Heart right ventricle (tissue), 16 donors: Measurements from ENCODE around the gene RIPK4. TPM values are rescaled to one million over a fixed set of nuclear protein-coding genes. Genes with fewer than 3 reads are reported as not detected.

Source experiments
- ATAC-seq, 8 donors: fragments of 200-7000 bp; cut with Tn5 transposase; one replicate each; pipeline ENCODE4 v1.9.1; 2020; ENCODE audit warnings: mild to moderate bottlenecking in 8 of 8, moderate library complexity in 8 of 8, moderate number of reproducible peaks in 1 of 8
- DNase-seq, 2 donors: peaks; one replicate each; pipeline ENCODE4 v3.0.0-alpha.2; 2020
- H3K27ac ChIP-seq, 10 donors: fragments of 200-600 bp; sonication (generic) in 2 of 10; one replicate each; pipeline versions ENCODE4 v1.5.0 to v1.8.0; 2020 to 2022; ENCODE audit warnings: mild to moderate bottlenecking in 3 of 10
- H3K27me3 ChIP-seq, 7 donors: fragments of 200-600 bp; one replicate each; pipeline ENCODE4 v1.8.0; 2021 to 2022; ENCODE audit warnings: mild to moderate bottlenecking in 2 of 7
- H3K36me3 ChIP-seq, 9 donors: fragments of 200-600 bp; sonication (generic) in 1 of 9; one replicate each; pipeline versions ENCODE4 v1.5.0 to v1.8.0; 2020 to 2022; ENCODE audit warnings: mild to moderate bottlenecking in 2 of 9
- H3K4me1 ChIP-seq, 9 donors: fragments of 200-600 bp; sonication (generic) in 1 of 9; one replicate each; pipeline versions ENCODE4 v1.5.0 to v1.8.0; 2020 to 2022; ENCODE audit warnings: mild to moderate bottlenecking in 4 of 9
- H3K4me3 ChIP-seq, 10 donors: fragments of 200-600 bp; sonication (generic) in 2 of 10; one replicate each; pipeline versions ENCODE4 v1.5.0 to v1.8.0; 2020 to 2022; ENCODE audit warnings: mild to moderate bottlenecking in 7 of 10, moderate library complexity in 2 of 10
- H3K9me3 ChIP-seq, 11 donors: fragments of 200-600 bp in 10 of 11; sonication (generic) in 2 of 11; one replicate each; pipeline versions ENCODE4 v1.5.0 to v1.8.0; 2013 to 2022; ENCODE audit warnings: mild to moderate bottlenecking in 2 of 11, control low read depth in 1 of 11, moderate library complexity in 1 of 11
- WGBS, 2 donors: extraction: QIAGEN DNeasy Blood & Tissue Kit; methylation state at CpG; one replicate each; pipeline ENCODE4 v1.1.7; 2013; ENCODE audit warnings: inconsistent platforms in 1 of 2; 5-methylcytosine and 5-hydroxymethylcytosine counted together
- intact Hi-C, 10 donors: fragments of 100-400 bp; cut with DNase I; formaldehyde crosslinking; loops; one replicate each; pipeline versions ENCODE4 v1.11.1 to v1.14.2; 2022
- polyA plus RNA-seq, 2 donors: library from polyadenylated mRNA; stranded (reverse); fragments of 200-250 nt; gene quantifications; one replicate each; pipeline ENCODE4 v1.2.3, GENCODE V29; 2013
- total RNA-seq, 10 donors: library from RNA; stranded (reverse); fragmentation: NEBNext Ultra II Directional in 3 of 10; extraction: Animal tissue kit (Norgen Biotek cat#: 25700) in 3 of 10; gene quantifications; one replicate each; pipeline versions ENCODE4 v1.2.1 to v1.2.4, GENCODE V29; 2021 to 2023
- TF ChIP-seq, protein P1 (sequence below), 9 donors: fragments of 200-600 bp; sonication (generic) in 2 of 9; IDR thresholded peaks; one replicate each; pipeline versions ENCODE4 v1.5.0 to v1.8.0; 2021 to 2022; ENCODE audit warnings: antibody characterized with exemption in 9 of 9, mild to moderate bottlenecking in 5 of 9, moderate library complexity in 1 of 9
- donor health status: Arrhythmogenic right ventricular cardiomyopathy.
- donor health status: ischemic (EF 13 %, LVEDD 7.1; RV severe dilation, severe dysfunction).
- donor health status: healthy with polysubstance abuse.
- donor health status: DM: no; HTN: yes; CAD: no.
- donor health status: DM: no; HTN: no; CAD: no.
- donor health status: ischemic (EF 25% LVEDD 6.9; RV normal size, moderate dysfunction).
- donor health status: ischemic (EF 25% LVEDD 5.7; RV mildly dilated, moderate dysfunction).
- donor health status: healthy.
- donor health status: DM: yes; HTN: yes; CAD: no.
- donor health status: Ischemic cardiomyopathy.
- donor health status: ischemic (EF 35%, LVEDD 5.7; RV mildly dilated, moderate dysfunction).
- donor health status: nonischemic (EF 11% LVEDD 7.7; RV severe dilation, severe dysfunction).
- donor health status: DM: yes; HTN: yes; CAD: no.
- donor health status: PGD.
- donor health status: ischemic (EF 29% LVEDD 5.4; RV normal size, mild dysfunction).
- donor health status: nonischemic (EF 23%, LVEDD 6.1; RV moderate dilation, normal function).

Gene RIPK4
- total and polyA plus RNA-seq, 12 donors, result 0.04 to 0.15 (median 0.07) TPM; not detected in 5

DNA sequence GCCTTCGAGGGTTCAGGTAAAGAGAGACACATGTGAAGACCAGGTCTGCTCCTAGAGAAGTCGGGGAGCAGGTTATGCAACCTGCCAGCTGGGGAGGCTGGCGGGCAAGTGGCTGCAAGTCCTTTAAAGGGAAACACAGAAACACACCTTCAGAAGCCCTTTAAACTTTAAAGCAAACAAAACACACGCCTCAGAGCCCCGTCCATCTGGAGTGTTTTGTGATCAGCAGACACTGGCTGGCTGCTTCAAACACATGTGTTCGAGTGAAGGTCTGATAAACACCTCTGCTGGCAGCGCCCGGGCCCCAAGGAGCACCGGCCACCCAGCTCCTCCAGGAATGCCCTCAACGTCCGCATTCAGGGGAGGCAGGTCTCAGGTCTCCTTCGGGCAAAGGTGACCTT is 15.2 kb downstream of the RIPK4 start:
- ATAC-seq (no peak), DNase-seq (no peak)
- WGBS, 2 donors, result 62 to 65% methylated on average over 12 of the region's 12 CpGs
- Histone ChIP-seq H3K36me3 (no peaks in the 10 kb centered on the region), H3K27ac (no peak overlapping the region), H3K4me1 (no peaks in the 10 kb centered on the region), H3K9me3 (no peaks in the 10 kb centered on the region), H3K27me3 (peaks cover 0 to 29% (median 17%) of the 10 kb centered on the region in 7 donors), H3K4me3 (no peak overlapping the region)
- intact Hi-C loops, result no loop called here
- TF ChIP-seq, protein P1, sequence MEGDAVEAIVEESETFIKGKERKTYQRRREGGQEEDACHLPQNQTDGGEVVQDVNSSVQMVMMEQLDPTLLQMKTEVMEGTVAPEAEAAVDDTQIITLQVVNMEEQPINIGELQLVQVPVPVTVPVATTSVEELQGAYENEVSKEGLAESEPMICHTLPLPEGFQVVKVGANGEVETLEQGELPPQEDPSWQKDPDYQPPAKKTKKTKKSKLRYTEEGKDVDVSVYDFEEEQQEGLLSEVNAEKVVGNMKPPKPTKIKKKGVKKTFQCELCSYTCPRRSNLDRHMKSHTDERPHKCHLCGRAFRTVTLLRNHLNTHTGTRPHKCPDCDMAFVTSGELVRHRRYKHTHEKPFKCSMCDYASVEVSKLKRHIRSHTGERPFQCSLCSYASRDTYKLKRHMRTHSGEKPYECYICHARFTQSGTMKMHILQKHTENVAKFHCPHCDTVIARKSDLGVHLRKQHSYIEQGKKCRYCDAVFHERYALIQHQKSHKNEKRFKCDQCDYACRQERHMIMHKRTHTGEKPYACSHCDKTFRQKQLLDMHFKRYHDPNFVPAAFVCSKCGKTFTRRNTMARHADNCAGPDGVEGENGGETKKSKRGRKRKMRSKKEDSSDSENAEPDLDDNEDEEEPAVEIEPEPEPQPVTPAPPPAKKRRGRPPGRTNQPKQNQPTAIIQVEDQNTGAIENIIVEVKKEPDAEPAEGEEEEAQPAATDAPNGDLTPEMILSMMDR (IDR thresholded peaks at IDR 0.05), result no peak

DNA sequence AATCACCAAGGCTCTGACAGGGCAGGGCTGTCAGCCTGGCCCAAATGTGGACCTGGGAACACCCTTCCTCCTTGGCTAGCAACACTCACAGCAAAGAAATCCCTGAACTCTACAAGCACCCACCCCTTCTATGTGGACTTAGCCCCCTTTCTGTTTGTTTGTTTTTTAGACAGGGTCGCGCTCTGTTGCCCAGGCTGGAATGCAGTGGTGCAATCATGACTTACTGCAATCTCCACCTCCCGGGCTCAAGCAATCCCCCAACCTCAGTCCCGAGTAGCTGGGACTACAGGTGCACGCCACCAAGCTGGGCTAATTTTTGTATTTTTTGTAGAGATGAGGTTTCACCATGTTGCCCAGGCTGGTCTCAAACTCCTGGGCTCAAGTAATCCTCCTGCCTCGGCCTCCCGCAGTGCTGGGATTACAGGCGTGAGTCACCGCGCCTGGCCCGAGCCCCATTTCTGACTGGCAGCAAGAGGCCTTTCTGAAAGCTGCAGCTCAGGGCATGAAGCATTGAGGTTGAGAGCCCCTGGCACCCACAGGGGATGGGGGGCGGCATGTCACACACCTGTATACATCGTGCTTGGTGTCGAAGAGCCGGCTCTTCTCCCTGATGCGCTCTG is 16.2 kb downstream of the RIPK4 start:
- Histone ChIP-seq H3K36me3 (no peaks in the 10 kb centered on the region), H3K27me3 (peaks cover 0 to 31% (median 13%) of the 10 kb centered on the region in 7 donors), H3K4me1 (no peaks in the 10 kb centered on the region), H3K9me3 (no peaks in the 10 kb centered on the region), H3K27ac (no peak overlapping the region), H3K4me3 (no peak overlapping the region)
- no peak for ATAC-seq
- no peak for DNase-seq
- intact Hi-C loops, result no loop called here
- WGBS, 2 donors, result 92 to 93% methylated on average over 16 of the region's 16 CpGs
- TF ChIP-seq, protein P1 (IDR thresholded peaks at IDR 0.05), result no peak

DNA sequence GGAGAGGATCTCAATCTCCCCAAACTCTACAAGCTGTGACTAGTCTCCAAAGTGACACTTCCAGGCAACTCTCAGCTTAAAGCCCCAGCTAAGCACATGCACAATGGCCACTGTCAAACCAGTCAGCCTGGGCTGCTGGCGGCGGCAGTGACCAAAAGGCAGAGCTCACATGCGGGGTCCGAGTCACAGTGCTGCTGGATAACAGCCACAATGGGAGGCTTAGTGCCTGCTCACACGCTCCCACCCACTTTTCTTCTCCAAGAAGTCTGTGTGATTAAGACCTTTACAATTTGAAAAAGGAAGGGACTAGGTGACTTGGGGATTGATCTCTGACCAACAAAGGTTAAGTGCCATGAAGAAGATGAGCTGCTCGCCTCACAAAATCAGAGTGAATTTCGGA is 16.8 kb downstream of the RIPK4 start:
- H3K4me3 ChIP-seq, result no peak overlapping the region
- TF ChIP-seq, protein P1 (IDR thresholded peaks at IDR 0.05), result no peak
- no peaks in the 10 kb centered on the region for H3K4me1 ChIP-seq
- no peaks in the 10 kb centered on the region for H3K36me3 ChIP-seq
- DNase-seq (no peak), ATAC-seq (no peak)
- no peaks in the 10 kb centered on the region for H3K9me3 ChIP-seq
- no peak overlapping the region for H3K27ac ChIP-seq
- intact Hi-C loops, result no loop called here
- WGBS, 2 donors, result 75 to 78% methylated on average over 7 of the region's 7 CpGs
- peaks cover 0 to 37% (median 13%) of the 10 kb centered on the region in 7 donors for H3K27me3 ChIP-seq

DNA sequence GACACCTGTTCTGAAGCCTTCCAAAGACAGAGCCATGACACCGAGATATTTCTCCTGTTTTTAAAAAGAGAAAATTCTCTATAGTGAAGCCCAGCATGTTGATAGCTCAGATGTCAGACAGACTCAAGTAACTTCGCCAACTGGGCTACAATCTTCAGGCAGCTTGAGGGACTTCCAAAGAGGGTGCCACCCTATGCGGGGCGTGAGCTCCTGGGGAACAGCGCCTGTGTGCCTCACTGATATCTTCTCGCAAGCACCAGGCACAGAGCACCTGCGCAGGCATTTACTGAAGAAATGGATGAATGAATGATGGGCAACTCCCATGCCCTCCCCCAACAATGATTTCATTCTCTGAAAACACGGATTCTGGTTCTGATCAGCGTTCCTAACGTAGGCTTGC is 17.6 kb downstream of the RIPK4 start:
- H3K4me3 ChIP-seq, result no peak overlapping the region
- no peaks in the 10 kb centered on the region for H3K36me3 ChIP-seq
- H3K4me1 ChIP-seq, result no peaks in the 10 kb centered on the region
- ATAC-seq, result no peak
- WGBS, 2 donors, result 92 to 96% methylated on average over 10 of the region's 10 CpGs
- TF ChIP-seq, protein P1 (IDR thresholded peaks at IDR 0.05), result no peak
- H3K27ac ChIP-seq, result no peak overlapping the region
- intact Hi-C loops, result no loop called here
- no peaks in the 10 kb centered on the region for H3K9me3 ChIP-seq
- peaks cover 0 to 43% (median 13%) of the 10 kb centered on the region in 7 donors for H3K27me3 ChIP-seq
- no peak for DNase-seq
